IPS DF 19.7 (cell line): ENCODE data around the gene KIRREL3.

Experiments used
- DNase-seq: peaks from one replicate; pipeline ENCODE4 v3.0.0-alpha.2; 2013; ENCODE audit warnings: low read depth, low spot score

Gene KIRREL3

GRCh38 chr11:126421271-126421671 is 579.3 kb downstream of the KIRREL3 start:
- no peak for DNase-seq

- DNase-seq = no peak
Measured at GRCh38 chr11:126420698-126421256, 579.8 kb downstream of the KIRREL3 start.

GRCh38 chr11:126419801-126420697 is 580.5 kb downstream of the KIRREL3 start:
- DNase-seq = no peak

- no peak for DNase-seq
Measured at GRCh38 chr11:126418887-126419286, 581.7 kb downstream of the KIRREL3 start.

GRCh38 chr11:126417091-126417862 is 583.3 kb downstream of the KIRREL3 start:
- DNase-seq = no peak

- DNase-seq = no peak
Measured at GRCh38 chr11:126416542-126417090, 584.0 kb downstream of the KIRREL3 start.

GRCh38 chr11:126415669-126416420 is 584.7 kb downstream of the KIRREL3 start:
- no peak for DNase-seq

- no peak for DNase-seq
Measured at GRCh38 chr11:126415128-126415527, 585.4 kb downstream of the KIRREL3 start.

GRCh38 chr11:126414615-126415014 is 586.0 kb downstream of the KIRREL3 start:
- DNase-seq = no peak

- no peak for DNase-seq
Measured at GRCh38 chr11:126413843-126414405, 586.6 kb downstream of the KIRREL3 start.

GRCh38 chr11:126413426-126413825 is 587.1 kb downstream of the KIRREL3 start:
- no peak for DNase-seq

- DNase-seq = no peak
Measured at GRCh38 chr11:126411971-126412381, 588.6 kb downstream of the KIRREL3 start.

GRCh38 chr11:126410649-126411048 is 589.9 kb downstream of the KIRREL3 start:
- DNase-seq = no peak

- no peak for DNase-seq
Measured at GRCh38 chr11:126409620-126409985, 591.0 kb downstream of the KIRREL3 start.

- no peak for DNase-seq
Measured at GRCh38 chr11:126408901-126409619, 591.5 kb downstream of the KIRREL3 start.

GRCh38 chr11:126408496-126408895 is 592.1 kb downstream of the KIRREL3 start:
- no peak for DNase-seq

GRCh38 chr11:126407682-126408288 is 592.8 kb downstream of the KIRREL3 start:
- DNase-seq = no peak

GRCh38 chr11:126407101-126407521 is 593.5 kb downstream of the KIRREL3 start:
- no peak for DNase-seq

GRCh38 chr11:126406368-126406767 is 594.2 kb downstream of the KIRREL3 start:
- DNase-seq = no peak

- DNase-seq = no peak
Measured at GRCh38 chr11:126405906-126406305, 594.7 kb downstream of the KIRREL3 start.
